Skin of body (tissue), 2 donors: ENCODE results near the gene SSC5D. TPM values are rescaled to one million over a fixed set of nuclear protein-coding genes. Genes with fewer than 3 reads are reported as not detected.
"Not testable (repeated sequence)": the region's sequence is repeated elsewhere in the genome, so short reads cannot be mapped to it uniquely, and the experiment has no call there.

Experiments
- DNase-seq: peaks from one replicate; lab custom pipeline; 2025; lab: John Stamatoyannopoulos, UW
- total RNA-seq: library from RNA; depleted of rRNA; stranded (reverse); fragments of >200 nt; gene quantifications from one replicate; pipeline ENCODE4 v1.2.3, GENCODE V29; 2014

SSC5D gene
- total RNA-seq, 1 donor from 2014 or later = 16.5 TPM

- DNase-seq = no peak
These were observed 14.1 kb downstream of the SSC5D start for GRCh38 chr19:55502197-55502952.

DNA sequence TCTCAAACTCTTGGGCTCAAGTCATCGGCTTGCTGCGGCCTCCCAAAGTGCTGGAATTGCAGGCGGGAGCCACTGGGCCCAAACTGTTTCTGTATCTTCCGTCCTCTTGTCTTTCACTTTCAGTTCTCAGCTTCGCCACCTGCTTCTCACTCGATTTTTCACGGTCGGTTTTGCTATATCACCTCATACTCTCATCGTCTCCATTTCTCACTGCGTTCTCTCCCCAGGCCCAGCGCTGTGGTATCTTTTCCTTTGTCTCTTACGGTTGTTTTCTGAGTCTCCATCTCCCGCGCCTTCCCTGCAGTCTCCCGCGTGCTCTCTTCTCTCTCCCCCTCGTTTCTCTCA lies 14.9 kb downstream of the SSC5D start:
- no peak for DNase-seq

- peak; percentile 82 for DNase-seq
These were observed 15.4 kb downstream of the SSC5D start for GRCh38 chr19:55503502-55504251.

DNA sequence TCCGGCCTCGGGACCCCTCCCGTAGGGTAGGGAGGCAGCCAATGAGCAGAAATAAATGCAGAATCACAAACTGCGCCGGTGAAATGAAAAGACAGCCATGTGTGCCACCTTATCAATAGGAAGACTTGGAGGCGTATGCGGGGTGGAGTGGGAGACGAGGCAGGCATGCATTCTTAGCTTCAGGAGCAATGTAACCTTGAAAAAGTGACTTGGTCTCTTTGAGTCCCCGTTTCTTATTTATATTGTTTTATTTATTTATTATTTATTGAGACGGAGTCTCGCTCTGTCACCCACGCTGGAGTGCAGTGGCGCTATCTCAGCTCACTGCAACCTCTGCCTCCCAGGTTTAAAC lies 16.0 kb downstream of the SSC5D start:
- no peak for DNase-seq

DNA sequence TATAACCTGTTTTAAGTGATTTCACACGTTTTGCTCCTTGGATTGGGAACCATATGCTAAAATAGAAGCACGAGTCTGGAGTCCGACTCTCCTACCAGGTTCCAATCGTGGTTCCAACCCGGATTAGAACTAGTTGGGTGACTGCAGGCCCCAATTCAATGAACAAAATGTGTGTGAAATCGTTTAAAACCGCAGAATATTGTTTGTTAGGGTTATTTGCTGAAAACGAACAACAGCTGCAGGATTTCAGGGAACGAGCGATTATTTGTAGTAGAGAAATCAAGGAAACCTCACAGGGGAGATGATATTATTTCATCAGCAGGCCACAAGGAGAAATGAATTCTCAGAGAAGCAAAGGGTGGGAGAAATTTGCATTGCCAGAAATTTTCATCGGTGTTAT lies 16.7 kb downstream of the SSC5D start:
- DNase-seq = no peak

GRCh38 chr19:55508120-55508519 lies 19.9 kb downstream of the SSC5D start:
- DNase-seq = no peak

DNA sequence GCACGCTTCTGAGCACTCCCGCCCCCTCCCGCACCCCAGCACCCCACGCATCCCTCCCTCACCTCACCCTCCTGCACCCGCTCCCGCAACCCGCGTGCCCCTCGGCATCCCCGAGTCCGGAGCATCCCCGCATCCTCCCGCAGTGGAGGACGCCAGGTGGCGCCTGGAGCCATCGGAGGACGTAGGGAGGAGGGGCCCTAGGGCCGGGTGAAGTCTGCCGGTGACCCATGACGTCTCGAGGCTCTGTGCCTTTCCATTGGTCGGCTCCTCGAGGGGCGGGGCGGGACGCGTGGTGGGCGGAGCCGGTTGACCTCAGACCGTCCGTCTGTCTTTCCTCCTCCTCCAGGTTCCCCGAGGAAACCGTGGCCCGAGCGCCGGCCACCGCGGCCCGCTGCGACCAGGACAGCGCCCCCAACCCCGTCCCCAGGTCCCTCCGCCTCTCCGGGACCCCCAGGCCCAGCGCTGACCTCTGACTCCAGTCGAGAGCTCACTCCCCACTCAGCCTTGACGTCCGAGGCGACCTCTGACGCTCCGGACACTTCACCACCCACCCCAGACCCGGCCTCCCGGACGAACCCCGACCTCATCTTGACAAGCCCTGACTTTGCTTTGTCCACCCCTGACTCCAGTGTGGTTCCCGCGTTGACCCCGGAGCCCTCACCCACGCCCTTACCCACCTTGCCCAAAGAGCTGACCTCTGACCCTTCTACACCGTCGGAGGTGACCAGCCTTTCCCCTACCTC lies 28.8 kb downstream of the SSC5D start:
- DNase-seq = peak; percentile 87

GRCh38 chr19:55519451-55520311 lies 31.4 kb downstream of the SSC5D start:
- DNase-seq = no peak

GRCh38 chr19:55520691-55521292 lies 32.6 kb downstream of the SSC5D start:
- no peak for DNase-seq

DNA sequence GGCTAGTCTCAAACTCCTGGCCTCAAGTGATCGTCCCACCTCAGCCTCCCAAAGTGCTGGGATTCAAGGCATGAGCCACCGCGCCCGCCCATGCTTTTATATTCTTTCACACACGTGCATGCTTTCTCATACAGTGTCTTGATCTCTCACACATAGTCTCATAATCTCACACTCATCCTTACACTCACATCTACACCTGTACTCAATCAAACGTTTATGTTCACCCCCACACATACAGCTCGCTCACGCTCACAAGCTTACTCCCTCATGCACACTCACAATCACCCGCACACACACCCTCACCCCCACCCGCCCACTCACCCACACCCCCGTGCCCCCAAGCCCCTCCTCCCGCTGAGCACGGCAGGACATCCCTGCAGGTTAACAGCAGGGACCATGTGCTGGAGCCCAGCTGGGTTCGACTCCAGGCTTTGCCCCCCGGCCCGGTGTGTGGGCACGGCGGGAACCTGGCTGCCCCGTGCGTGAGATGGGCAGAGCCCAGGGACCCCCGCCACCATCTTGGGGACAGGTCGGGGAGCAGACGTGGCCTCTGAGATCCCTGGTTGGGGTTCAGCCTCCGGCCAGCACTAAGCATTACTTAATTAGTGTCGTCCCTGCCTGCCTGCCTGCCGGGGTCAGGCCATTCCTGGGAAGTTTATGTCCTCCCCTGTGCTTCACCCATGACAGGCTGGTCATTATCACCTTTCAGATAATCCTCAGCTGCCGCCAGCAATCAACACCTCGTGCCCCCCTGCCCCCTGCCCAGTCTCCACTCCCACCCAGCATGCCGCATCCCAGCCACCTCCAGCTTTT lies 37.3 kb downstream of the SSC5D start:
- no peak for DNase-seq

GRCh38 chr19:55526216-55527196 lies 38.3 kb downstream of the SSC5D start:
- no peak for DNase-seq

DNA sequence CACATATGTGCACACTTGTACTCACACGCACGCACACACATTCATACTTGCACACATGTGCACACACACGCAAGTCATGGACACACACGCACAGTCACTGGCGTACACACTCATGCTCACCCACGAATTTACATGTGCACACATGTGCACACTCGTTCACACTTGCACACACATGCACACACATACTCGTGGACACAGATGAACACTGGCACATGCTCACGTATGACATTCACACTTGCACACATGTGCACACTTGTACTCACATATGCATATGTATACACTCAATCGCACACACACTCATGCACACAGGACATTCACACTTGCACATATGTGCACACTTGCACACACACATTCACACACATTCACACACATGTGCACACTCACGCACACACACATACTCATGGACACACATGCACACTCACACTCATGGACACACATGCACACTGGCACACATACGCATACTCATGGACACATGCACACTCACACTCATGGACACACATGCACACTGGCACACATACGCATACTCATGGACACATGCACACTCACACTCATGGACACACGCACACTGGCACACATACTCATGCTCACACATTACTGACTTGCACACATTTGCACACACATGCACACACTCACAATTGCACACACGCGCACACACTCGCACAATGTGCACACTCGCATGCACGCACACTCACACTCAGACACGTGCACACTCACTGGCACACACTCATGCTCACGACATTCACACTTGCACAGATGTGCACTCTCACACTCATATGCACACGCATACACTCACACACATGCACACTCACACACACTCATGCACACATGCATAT lies 39.2 kb downstream of the SSC5D start:
- no peak for DNase-seq

- no peak for DNase-seq
These were observed 40.0 kb downstream of the SSC5D start for GRCh38 chr19:55528030-55528803.

- DNase-seq = no peak
These were observed 41.5 kb downstream of the SSC5D start for GRCh38 chr19:55529636-55530234.

GRCh38 chr19:55530996-55531395 lies 42.8 kb downstream of the SSC5D start:
- DNase-seq = no peak

GRCh38 chr19:55534280-55534679 lies 46.0 kb downstream of the SSC5D start:
- DNase-seq = not testable (repeated sequence)
